DOHH2 (cell line): ENCODE measurements around the gene SPCS1.
A peak's percentile ranks its signal among the peaks of the same experiment; 100 is the strongest.

Experiments used
- CTCF ChIP-seq: fragments of 200-600 bp; sonication (generic); IDR thresholded peaks from one replicate; pipeline ENCODE4 v1.5.1; 2014; ENCODE audit warnings: antibody characterized with exemption, mild to moderate bottlenecking, low read depth, low read length; ENCODE audit not compliant: poor library complexity, severe bottlenecking
- EZH2phosphoT487 ChIP-seq: fragments of 200-600 bp; sonication (generic); IDR thresholded peaks from 2 replicates; pipeline ENCODE4 v1.6.1; 2017; ENCODE audit warnings: borderline replicate concordance, mild to moderate bottlenecking, antibody characterized with exemption, low read length, moderate library complexity, mixed read lengths

- peak; percentile 58 for TF ChIP-seq CTCF
- no peak for TF ChIP-seq EZH2phosphoT487
These were observed 36.6 kb downstream of the SPCS1 start for GRCh38 chr3:52742418-52743041.
